Measurements from ENCODE around the gene TCOF1. TPM values are rescaled to one million over a fixed set of nuclear protein-coding genes. Genes with fewer than 3 reads are reported as not detected.

Gene TCOF1
- total and polyA plus RNA-seq, 2 of the 8 experiments (the other 6 are each of a cell fraction or from before 2014, with no cell fraction given): 35.9 to 170 TPM

- TF ChIP-seq CTCF (IDR thresholded peaks at IDR 0.05; ENCODE audit: control extremely low read depth in 1 of 3, insufficient read depth in 1 of 3, low read depth in 1 of 3, low read length in 3 of 3): no peak
These were observed 70.8 kb downstream of the TCOF1 start (continued) for GRCh38 chr5:150428106-150428876.
